K562 (cell line): ENCODE results near the gene AARSD1.
"Not testable (repeated sequence)": the region's sequence is repeated elsewhere in the genome, so short reads cannot be mapped to it uniquely, and the experiment has no call there.

ENCODE experiments used
- NR2C2 ChIP-seq, 2 experiments: fragments of 200-800 bp in 1 of 2; sonication (Bioruptor generic) in 1 of 2; sonication (generic) in 1 of 2; formaldehyde crosslinking in 1 of 2; IDR thresholded peaks; 2 replicates each; pipeline versions ENCODE4 v1.6.1 to v1.8.0; 2016 to 2022; ENCODE audit warnings: mild to moderate bottlenecking in 1 of 2, missing compliant biosample characterization in 1 of 2, missing genetic modification characterization in 1 of 2, missing genetic modification reagents in 1 of 2
- POLR2A ChIP-seq: fragments of 450-650 bp; conservative IDR thresholded peaks from 2 replicates; pipeline ENCODE4 v1.6.1; 2016
- ZBTB49 ChIP-seq: sonication (generic); formaldehyde crosslinking; IDR thresholded peaks from 2 replicates; pipeline ENCODE4 v1.8.0; 2022; ENCODE audit warnings: missing genetic modification reagents, mild to moderate bottlenecking, borderline replicate concordance
- ZNF584 ChIP-seq: fragments of 200-800 bp; sonication (Bioruptor generic); IDR thresholded peaks from 2 replicates; pipeline ENCODE4 v1.6.1; 2016; ENCODE audit warnings: low read depth, mild to moderate bottlenecking, missing genetic modification characterization, missing compliant biosample characterization
- TF ChIP-seq, protein P1 (sequence below), 3 experiments: IDR thresholded peaks in 2 of 3; conservative IDR thresholded peaks in 1 of 3; 2 replicates each; pipeline ENCODE4 v1.5.1; 2011 to 2012; ENCODE audit warnings: low read length in 3 of 3, mild to moderate bottlenecking in 3 of 3, control low read depth in 2 of 3, improper control_type of control experiment in 1 of 3, inconsistent platforms in 1 of 3, low read depth in 1 of 3, mixed read lengths in 1 of 3, moderate library complexity in 1 of 3; ENCODE audit not compliant: insufficient read depth in 2 of 3

GRCh38 chr17:42993913-42994312 lies 29.7 kb upstream of the AARSD1 start:
- not testable (repeated sequence) for TF ChIP-seq POLR2A; ZBTB49 (CRISPR knock-in tag); ZNF584 (CRISPR knock-in tag); NR2C2 (CRISPR knock-in tag; IDR thresholded peaks at IDR 0.05); NR2C2 (tag; IDR thresholded peaks at IDR 0.05)
- TF ChIP-seq, protein P1, sequence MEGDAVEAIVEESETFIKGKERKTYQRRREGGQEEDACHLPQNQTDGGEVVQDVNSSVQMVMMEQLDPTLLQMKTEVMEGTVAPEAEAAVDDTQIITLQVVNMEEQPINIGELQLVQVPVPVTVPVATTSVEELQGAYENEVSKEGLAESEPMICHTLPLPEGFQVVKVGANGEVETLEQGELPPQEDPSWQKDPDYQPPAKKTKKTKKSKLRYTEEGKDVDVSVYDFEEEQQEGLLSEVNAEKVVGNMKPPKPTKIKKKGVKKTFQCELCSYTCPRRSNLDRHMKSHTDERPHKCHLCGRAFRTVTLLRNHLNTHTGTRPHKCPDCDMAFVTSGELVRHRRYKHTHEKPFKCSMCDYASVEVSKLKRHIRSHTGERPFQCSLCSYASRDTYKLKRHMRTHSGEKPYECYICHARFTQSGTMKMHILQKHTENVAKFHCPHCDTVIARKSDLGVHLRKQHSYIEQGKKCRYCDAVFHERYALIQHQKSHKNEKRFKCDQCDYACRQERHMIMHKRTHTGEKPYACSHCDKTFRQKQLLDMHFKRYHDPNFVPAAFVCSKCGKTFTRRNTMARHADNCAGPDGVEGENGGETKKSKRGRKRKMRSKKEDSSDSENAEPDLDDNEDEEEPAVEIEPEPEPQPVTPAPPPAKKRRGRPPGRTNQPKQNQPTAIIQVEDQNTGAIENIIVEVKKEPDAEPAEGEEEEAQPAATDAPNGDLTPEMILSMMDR (IDR thresholded peaks at IDR 0.05 in 2 of 3, conservative IDR thresholded peaks at IDR 0.05 in 1 of 3; ENCODE audit: insufficient read depth in 2 of 3, low read depth in 1 of 3, low read length in 3 of 3): not testable (repeated sequence)
